HUES48 (cell line): Measurements from ENCODE around the gene KATNAL2.

Source experiments
- H3K27ac ChIP-seq: one replicate; pipeline ENCODE4 v1.7.0; 2013; ENCODE audit warnings: low read depth, low read length, inconsistent platforms
- H3K27me3 ChIP-seq: 2 replicates; pipeline ENCODE4 v1.6.1; 2013; ENCODE audit warnings: mild to moderate bottlenecking, low read length; ENCODE audit not compliant: control insufficient read depth, insufficient read depth
- H3K36me3 ChIP-seq: 2 replicates; pipeline ENCODE4 v1.6.1; 2013; ENCODE audit warnings: low read length; ENCODE audit not compliant: control insufficient read depth, insufficient read depth
- H3K4me1 ChIP-seq: 2 replicates; pipeline ENCODE4 v1.6.1; 2013; ENCODE audit warnings: mild to moderate bottlenecking, low read length; ENCODE audit not compliant: control insufficient read depth, insufficient read depth
- H3K4me3 ChIP-seq: 2 replicates; pipeline ENCODE4 v1.5.1; 2013; ENCODE audit warnings: mild to moderate bottlenecking, low read depth, low read length
- H3K9ac ChIP-seq: 2 replicates; pipeline ENCODE4 v1.6.1; 2013; ENCODE audit warnings: mild to moderate bottlenecking, low read depth, low read length, moderate library complexity
- H3K9me3 ChIP-seq: 2 replicates; pipeline ENCODE4 v1.6.1; 2013; ENCODE audit warnings: low read length; ENCODE audit not compliant: control insufficient read depth, insufficient read depth

Gene KATNAL2

DNA sequence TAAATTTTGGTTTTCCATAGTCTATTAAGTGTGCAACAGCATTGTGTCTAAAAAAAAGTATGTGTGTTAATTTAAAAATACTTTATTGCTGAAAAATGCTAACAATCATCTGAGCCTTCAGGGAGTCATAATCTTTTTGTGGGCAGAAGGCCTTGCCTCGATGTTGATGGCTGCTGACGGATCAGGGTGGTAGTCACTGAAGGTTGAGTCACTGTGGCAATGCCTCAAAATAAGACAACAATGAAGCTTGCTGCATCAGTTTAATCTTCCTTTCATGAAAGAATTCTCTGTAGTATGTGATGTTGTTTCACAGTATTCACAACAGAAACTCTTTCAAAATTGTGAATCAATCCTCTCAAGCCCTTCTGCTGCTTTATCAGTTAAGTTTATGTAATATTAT lies 201.6 kb downstream of the KATNAL2 start:
- Histone ChIP-seq H3K9me3 (no peaks in the 10 kb centered on the region), H3K4me1 (peaks cover 19% of the 10 kb centered on the region), H3K9ac (no peak overlapping the region), H3K27ac (no peak overlapping the region), H3K4me3 (no peak overlapping the region), H3K27me3 (no peaks in the 10 kb centered on the region), H3K36me3 (peaks cover 25% of the 10 kb centered on the region)

DNA sequence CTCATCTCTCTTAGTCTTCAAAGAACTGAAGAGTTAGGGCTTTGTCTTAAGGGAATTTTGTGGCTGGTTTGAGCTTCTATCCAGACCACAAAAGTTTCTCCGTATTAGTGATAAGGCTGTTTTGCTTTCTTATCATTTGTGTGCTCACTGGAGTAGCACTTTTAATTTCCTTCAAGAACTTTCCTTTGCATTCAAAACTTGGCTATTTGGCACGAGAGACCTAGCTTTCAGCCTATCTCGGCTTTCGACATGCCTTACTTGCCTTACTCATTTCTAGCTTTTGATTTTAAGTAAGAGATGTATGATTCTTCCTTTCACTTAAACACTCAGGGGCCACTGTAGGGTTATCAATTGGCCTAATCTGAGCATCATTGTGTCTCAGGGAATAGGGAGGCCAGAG lies 203.0 kb downstream of the KATNAL2 start:
- no peak overlapping the region for H3K27ac ChIP-seq
- no peak overlapping the region for H3K9ac ChIP-seq
- no peaks in the 10 kb centered on the region for H3K9me3 ChIP-seq
- H3K36me3 ChIP-seq: peaks cover 21% of the 10 kb centered on the region
- no peaks in the 10 kb centered on the region for H3K27me3 ChIP-seq
- no peak overlapping the region for H3K4me3 ChIP-seq
- peaks cover 9% of the 10 kb centered on the region for H3K4me1 ChIP-seq

DNA sequence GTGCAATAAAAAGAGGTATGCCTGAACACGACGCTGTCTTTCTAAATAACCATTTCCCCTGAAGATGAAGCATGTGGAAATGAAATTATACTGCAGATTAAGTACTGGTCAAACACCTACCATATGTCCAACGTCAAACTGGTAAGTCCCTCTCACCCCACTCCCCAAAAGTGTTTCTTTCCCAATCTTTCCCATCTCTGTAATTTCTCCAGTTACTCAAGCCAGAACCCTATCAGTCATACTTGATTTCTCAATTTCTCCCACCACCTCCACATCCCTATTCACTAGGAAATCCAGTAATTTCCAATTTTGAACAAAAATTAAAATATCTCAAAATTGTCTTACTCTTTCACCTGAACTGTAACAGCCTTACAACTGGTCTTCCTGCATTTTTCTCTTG lies 203.7 kb downstream of the KATNAL2 start:
- no peaks in the 10 kb centered on the region for H3K27me3 ChIP-seq
- no peaks in the 10 kb centered on the region for H3K9me3 ChIP-seq
- no peak overlapping the region for H3K4me3 ChIP-seq
- H3K36me3 ChIP-seq: peaks cover 21% of the 10 kb centered on the region
- H3K27ac ChIP-seq: no peak overlapping the region
- H3K4me1 ChIP-seq: peaks cover 2% of the 10 kb centered on the region
- no peak overlapping the region for H3K9ac ChIP-seq

DNA sequence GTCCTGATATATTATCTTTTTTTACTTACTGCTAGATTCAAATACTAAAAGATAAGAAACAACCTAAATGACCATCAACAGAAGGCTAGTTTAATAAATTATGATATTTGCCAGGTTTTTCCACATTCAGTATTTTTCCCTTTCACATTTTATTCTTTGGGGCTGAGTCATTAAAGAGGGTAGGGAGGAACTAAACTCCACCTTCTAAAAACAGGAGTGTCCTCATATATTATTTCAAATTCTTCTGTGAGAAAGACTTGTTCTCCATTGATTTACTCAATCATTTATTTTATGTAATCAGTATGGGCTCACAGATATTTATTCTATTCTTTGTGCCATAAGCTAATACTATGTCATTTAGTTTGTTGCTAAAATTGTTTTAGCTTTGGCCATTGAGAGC lies 223.9 kb downstream of the KATNAL2 start:
- Histone ChIP-seq H3K36me3 (peaks cover 7% of the 10 kb centered on the region), H3K4me3 (no peak overlapping the region), H3K27me3 (no peaks in the 10 kb centered on the region), H3K9me3 (no peaks in the 10 kb centered on the region), H3K9ac (no peak overlapping the region), H3K27ac (no peak overlapping the region), H3K4me1 (no peaks in the 10 kb centered on the region)

DNA sequence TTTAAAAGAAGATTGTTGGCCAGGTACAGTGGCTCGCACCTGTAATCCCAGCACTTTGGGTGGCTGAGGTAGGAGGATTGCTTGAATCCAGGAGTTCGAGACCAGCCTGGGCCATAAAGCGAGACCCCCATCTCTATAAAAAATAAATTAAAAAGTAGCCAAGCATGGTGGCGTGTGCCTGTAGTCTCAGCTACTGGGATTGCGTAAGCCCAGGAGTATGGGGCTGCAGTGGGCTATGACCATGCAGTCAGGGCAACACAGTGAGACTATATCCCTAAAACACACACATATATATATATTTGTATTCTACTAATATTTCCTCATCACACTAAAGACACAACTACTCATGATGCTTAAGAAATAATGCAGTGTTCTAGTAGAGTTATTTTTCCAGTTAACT lies 225.8 kb downstream of the KATNAL2 start:
- H3K9me3 ChIP-seq: no peaks in the 10 kb centered on the region
- H3K4me3 ChIP-seq: no peak overlapping the region
- H3K27me3 ChIP-seq: no peaks in the 10 kb centered on the region
- H3K36me3 ChIP-seq: no peaks in the 10 kb centered on the region
- H3K4me1 ChIP-seq: no peaks in the 10 kb centered on the region
- no peak overlapping the region for H3K9ac ChIP-seq
- no peak overlapping the region for H3K27ac ChIP-seq

DNA sequence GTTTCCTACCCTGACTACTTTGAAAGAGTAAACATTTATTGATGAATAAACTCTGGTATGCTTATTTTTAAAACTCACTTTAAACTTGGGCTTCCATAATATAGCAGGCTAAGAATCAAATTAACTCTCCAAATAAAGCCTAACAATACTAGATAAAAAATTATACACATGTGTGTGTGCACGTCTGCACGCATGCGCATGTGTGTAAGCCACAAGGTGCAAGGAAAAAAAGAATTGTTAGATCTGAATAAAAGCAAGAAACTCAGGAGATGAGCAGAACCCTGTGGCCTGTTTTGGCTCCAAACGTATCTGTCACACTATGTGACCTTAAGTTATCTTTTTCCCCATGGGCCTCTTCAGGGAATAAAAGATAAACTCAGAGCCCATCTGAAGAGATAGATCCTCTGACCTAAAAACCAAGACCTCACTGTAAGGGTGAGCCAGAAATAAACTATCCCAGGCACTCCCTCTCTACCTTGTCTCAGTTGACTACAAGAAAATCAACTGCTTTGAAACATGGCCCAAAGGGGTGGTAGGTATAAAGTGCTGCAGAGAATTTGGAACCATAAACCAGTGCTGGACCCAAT lies 226.6 kb downstream of the KATNAL2 start:
- Histone ChIP-seq H3K36me3 (no peaks in the 10 kb centered on the region), H3K27me3 (no peaks in the 10 kb centered on the region), H3K9ac (no peak overlapping the region), H3K4me1 (no peaks in the 10 kb centered on the region), H3K4me3 (no peak overlapping the region), H3K27ac (no peak overlapping the region), H3K9me3 (no peaks in the 10 kb centered on the region)

DNA sequence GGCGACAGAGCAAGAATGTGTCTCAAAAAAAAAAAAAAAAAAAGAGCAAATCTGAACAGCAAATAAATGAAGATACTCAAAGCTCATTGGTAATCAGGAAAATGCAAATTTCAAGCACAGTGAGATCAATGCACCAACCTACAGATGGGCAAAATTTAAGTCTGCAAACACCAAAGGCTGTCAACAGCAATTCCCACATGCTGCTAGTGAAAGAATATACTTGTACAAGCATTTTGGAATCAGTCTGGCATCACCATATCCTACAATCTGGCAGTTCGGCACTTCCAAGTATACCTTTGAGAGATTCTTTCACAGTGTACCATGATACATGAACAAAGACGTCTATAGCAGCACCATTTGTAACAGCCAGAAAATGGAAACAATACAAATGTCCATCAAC lies 228.8 kb downstream of the KATNAL2 start:
- H3K4me1 ChIP-seq: peaks cover 3% of the 10 kb centered on the region; the same call in 1 of the 2 replicates
- H3K4me3 ChIP-seq: no peak overlapping the region
- H3K27ac ChIP-seq: no peak overlapping the region
- H3K27me3 ChIP-seq: no peaks in the 10 kb centered on the region
- H3K36me3 ChIP-seq: no peaks in the 10 kb centered on the region
- no peaks in the 10 kb centered on the region for H3K9me3 ChIP-seq
- no peak overlapping the region for H3K9ac ChIP-seq

DNA sequence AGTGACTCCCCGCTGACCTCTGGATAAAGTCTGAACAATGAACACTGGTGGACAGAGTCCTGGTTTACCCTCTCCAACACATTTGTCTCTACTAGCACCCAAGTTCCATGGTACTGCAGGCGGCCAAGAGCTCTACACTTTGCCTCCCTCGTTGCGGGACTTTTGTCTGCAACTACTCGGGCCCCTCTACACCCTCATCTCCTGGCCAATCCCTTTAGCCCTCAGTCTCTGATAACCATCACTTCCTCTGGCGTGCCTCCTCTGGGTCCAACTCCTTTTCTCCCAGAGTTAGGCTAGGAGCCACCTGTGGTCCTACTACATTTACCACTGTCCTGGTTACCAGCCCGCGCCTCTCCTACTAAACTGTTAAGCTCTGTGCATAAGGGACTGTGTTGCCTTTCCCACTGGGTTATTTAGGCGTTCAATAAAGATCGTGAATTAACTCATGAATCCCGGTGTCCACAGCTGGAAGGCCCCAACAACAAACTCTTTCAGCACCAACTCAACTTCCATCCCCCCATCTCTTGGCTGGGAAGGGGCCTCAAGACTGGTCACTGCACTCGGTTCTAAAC lies 232.1 kb downstream of the KATNAL2 start:
- Histone ChIP-seq H3K9ac (peak overlapping the region; percentile 36), H3K36me3 (peaks cover 8% of the 10 kb centered on the region), H3K4me3 (peak overlapping the region; percentile 95), H3K9me3 (no peaks in the 10 kb centered on the region), H3K27me3 (no peaks in the 10 kb centered on the region), H3K27ac (peak overlapping the region; percentile 90), H3K4me1 (peaks cover 6% of the 10 kb centered on the region)

DNA sequence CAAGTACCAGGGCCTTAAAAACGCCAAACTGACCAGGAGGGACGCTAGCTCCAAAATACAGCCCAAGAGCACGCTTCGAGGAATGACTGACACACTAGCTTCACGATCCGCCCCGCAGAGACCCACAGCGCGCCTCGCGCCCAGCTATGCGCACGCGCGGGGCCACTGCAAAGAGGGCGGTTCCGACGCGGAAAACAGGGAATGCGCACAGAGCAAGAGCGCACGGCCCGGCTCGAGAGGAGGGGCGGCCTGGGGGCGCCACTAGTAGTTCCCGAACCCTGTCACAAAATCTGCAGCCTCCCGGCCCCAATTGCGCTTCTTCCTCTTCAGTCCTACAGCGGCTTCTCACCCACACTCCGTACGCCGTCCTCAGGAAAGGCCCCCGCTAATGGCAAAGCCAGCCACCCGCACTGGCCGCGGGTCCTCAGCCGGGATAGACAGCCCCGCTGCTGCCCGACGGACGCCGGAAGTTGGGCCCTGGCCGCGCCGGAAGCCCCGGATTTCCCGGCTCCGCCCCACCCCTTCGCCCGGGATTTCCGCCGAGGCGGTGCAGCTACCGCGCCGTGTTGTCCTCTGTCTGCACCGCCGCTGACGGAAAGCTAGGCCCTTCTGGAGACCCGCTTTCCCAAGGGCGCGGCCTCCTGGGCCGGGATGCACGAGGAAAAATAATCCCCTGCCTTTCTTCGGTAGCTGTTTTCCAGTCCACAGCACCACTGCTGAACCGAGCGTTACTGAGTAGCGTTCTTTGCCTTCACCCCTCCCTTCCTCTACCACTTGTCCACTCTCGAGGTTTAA lies 232.8 kb downstream of the KATNAL2 start, which contains the start of gene HDHD2:
TSS of gene HDHD2 (minus strand) at position 472 of the 795 bp plus-strand sequence. CDS start 14,061 bp downstream, outside the sequence.
- Histone ChIP-seq H3K9me3 (no peaks in the 10 kb centered on the region), H3K27ac (peak within 1 kb of the TSS; percentile 90), H3K9ac (peak within 1 kb of the TSS; percentile 80)

DNA sequence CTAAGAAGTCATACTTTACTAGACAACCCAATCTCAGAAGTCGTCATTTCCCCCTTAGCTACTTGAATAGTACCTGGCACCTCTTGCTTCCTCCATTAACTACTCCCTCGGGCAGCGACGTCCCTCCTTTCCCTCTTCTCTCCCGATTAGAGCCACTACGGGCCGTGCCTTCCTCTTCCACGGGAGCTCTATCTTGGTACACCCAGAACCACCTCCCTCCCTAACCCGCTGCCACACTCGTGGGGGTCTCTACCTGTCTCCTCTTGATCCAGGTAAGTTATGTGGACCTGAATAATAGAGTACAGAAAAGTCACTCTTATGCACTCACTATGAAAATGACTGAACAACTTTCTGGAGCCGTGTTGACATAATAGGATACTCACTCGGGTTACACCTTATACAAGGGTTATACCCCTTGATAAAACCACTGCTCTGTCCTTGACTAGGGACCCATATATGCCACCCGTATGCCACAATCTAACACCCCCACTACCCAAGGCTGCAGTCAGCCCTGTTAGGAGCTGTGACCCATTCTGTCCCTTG lies 233.5 kb downstream of the KATNAL2 start:
- H3K9ac ChIP-seq: peak overlapping the region; percentile 80
- H3K36me3 ChIP-seq: peaks cover 21% of the 10 kb centered on the region
- no peaks in the 10 kb centered on the region for H3K9me3 ChIP-seq
- no peaks in the 10 kb centered on the region for H3K27me3 ChIP-seq
- H3K4me3 ChIP-seq: peak overlapping the region; percentile 95
- H3K4me1 ChIP-seq: peaks cover 6% of the 10 kb centered on the region
- H3K27ac ChIP-seq: peak overlapping the region; percentile 90

More for the DNA sequence above, 232.8 kb downstream of the KATNAL2 start, which contains the start of gene HDHD2:
- H3K36me3 ChIP-seq: peaks cover 15% of the 10 kb centered on the region
- H3K4me1 ChIP-seq: peaks cover 6% of the 10 kb centered on the region
- H3K4me3 ChIP-seq: peak within 1 kb of the TSS; percentile 95
- no peaks in the 10 kb centered on the region for H3K27me3 ChIP-seq

DNA sequence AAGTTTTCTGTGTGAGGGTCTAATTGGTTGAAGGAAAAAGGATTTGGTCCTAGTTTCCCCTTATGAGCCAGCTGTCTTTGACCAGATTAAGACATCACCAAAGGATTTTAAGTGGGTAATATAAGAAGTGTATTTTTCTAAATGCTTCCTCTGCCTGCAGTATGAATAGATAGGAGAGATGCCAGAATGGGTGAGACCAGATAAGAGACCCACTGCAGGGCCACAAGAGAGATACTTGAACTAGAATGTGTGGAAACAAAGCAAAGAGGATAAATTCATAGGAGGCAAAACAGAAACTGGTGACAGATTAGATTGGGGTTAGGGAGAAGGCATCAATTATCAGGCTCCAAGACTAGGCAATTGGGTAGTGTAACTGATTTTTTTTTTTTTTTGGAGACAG lies 234.0 kb downstream of the KATNAL2 start:
- 0 out of 2 replicates have a peak overlapping the region, but pooled peaks have one; percentile 80 for H3K9ac ChIP-seq
- H3K9me3 ChIP-seq: no peaks in the 10 kb centered on the region
- no peak overlapping the region for H3K27ac ChIP-seq
- H3K4me1 ChIP-seq: peaks cover 6% of the 10 kb centered on the region
- H3K27me3 ChIP-seq: no peaks in the 10 kb centered on the region
- H3K4me3 ChIP-seq: peak overlapping the region; percentile 95
- peaks cover 25% of the 10 kb centered on the region for H3K36me3 ChIP-seq
